Effector memory CD4-positive, alpha-beta T cell (primary cell): ENCODE data around the gene KIF3C.
"Not testable (repeated sequence)": the region's sequence is repeated elsewhere in the genome, so short reads cannot be mapped to it uniquely, and the experiment has no call there.

Experiments used
- DNase-seq, 3 donors: peaks; one replicate each; pipeline ENCODE4 v3.0.0-alpha.2; 2020
- H3K27ac ChIP-seq: 2 replicates; pipeline ENCODE4 v1.7.0; 2013; ENCODE audit warnings: mild to moderate bottlenecking, low read length, moderate library complexity; ENCODE audit not compliant: insufficient read depth, poor library complexity, severe bottlenecking
- H3K27me3 ChIP-seq: replicated peaks from 2 replicates; pipeline ENCODE4 v1.7.0; 2013; ENCODE audit warnings: mild to moderate bottlenecking, low read length; ENCODE audit not compliant: insufficient read depth, control insufficient read depth, poor library complexity, severe bottlenecking
- H3K36me3 ChIP-seq: 2 replicates; pipeline ENCODE4 v1.7.0; 2013; ENCODE audit warnings: mild to moderate bottlenecking, low read length, moderate library complexity; ENCODE audit not compliant: control insufficient read depth, insufficient read depth
- H3K4me1 ChIP-seq: 2 replicates; pipeline ENCODE4 v1.7.0; 2013; ENCODE audit warnings: low read length, mild to moderate bottlenecking; ENCODE audit not compliant: control insufficient read depth, insufficient read depth, poor library complexity, severe bottlenecking
- H3K4me3 ChIP-seq: 2 replicates; pipeline ENCODE4 v1.7.0; 2013; ENCODE audit warnings: low read length, low read depth, mild to moderate bottlenecking; ENCODE audit not compliant: insufficient read depth, poor library complexity, severe bottlenecking
- H3K9me3 ChIP-seq: 2 replicates; pipeline ENCODE4 v1.7.0; 2013; ENCODE audit warnings: mild to moderate bottlenecking, low read length, moderate library complexity; ENCODE audit not compliant: control insufficient read depth

Gene KIF3C

DNA sequence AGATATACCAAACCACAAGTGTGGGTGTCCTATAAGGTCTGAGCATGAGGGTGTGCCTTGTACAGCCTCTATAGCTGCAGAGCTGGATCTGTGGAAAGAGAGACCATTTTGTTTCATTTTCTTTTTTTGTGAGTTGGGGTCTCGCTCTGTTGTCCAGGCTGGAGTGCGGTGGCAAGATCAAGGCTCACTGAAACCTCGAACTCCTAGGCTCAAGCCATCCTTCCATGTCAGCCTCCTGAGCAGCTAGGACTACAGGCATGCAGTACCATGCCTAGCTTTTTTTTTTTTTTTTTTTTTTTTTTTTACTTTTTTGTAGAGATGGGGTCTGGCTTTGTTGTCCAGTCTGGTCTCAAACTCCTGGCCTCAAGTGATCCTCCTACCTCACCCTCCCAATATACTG, 10.7 kb downstream of the KIF3C start:
- Histone ChIP-seq H3K27ac (no peak overlapping the region), H3K36me3 (no peaks in the 10 kb centered on the region), H3K9me3 (no peaks in the 10 kb centered on the region), H3K4me1 (no peaks in the 10 kb centered on the region), H3K27me3 (no peaks in the 10 kb centered on the region), H3K4me3 (no peak overlapping the region)
- DNase-seq, result no peak

GRCh38 chr2:25966531-25967270, 15.6 kb downstream of the KIF3C start:
- DNase-seq, result no peak
- Histone ChIP-seq H3K4me3 (no peak overlapping the region), H3K36me3 (no peaks in the 10 kb centered on the region), H3K27me3 (no peaks in the 10 kb centered on the region), H3K9me3 (no peaks in the 10 kb centered on the region), H3K4me1 (no peaks in the 10 kb centered on the region), H3K27ac (no peak overlapping the region)

DNA sequence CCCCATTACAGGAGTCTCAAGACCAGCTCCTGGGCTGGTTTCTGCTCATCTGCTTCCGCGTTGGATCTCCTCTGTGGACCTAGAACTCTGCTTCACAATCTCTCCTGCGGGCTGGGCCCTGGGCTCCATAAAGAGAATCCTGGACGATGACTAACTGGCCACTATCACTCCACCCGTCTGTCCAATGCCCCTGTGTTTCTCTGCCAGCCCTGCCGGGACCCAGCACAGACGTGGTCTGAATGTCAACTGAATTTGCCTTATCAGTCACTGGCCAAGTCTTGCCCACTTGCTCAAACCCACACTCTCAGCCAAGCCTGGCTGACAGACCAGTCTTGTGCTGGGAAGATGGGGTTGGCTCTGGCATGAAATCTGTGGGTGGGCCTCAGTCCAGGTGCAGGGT, 17.4 kb downstream of the KIF3C start:
- no peak for DNase-seq
- H3K4me3 ChIP-seq, result no peak overlapping the region
- H3K36me3 ChIP-seq, result no peaks in the 10 kb centered on the region
- H3K27me3 ChIP-seq, result no peaks in the 10 kb centered on the region
- no peaks in the 10 kb centered on the region for H3K9me3 ChIP-seq
- H3K4me1 ChIP-seq, result no peaks in the 10 kb centered on the region
- H3K27ac ChIP-seq, result no peak overlapping the region

GRCh38 chr2:25960920-25961319, 21.4 kb downstream of the KIF3C start:
- no peak for DNase-seq
- H3K4me3 ChIP-seq, result no peak overlapping the region
- no peaks in the 10 kb centered on the region for H3K4me1 ChIP-seq
- no peaks in the 10 kb centered on the region for H3K36me3 ChIP-seq
- H3K9me3 ChIP-seq, result no peaks in the 10 kb centered on the region
- no peak overlapping the region for H3K27ac ChIP-seq
- no peaks in the 10 kb centered on the region for H3K27me3 ChIP-seq

DNA sequence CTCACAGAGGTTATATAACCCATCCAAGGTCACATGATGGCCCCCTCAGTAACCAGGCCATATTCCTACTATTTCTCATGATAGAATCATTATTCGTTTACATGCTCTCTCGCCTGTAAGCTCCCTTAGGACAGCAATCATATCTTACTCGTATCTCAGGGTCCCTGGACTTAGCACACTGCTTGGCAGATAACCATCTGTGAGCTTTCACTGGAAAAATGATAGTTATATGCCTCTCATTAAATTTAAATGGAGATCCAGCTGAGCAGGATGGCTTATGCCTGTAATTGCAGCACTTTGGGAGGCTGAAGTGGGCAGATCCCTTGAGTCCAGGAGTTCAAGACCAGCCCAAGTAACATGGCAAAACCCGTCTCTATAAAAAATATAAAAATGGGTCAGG, 21.9 kb downstream of the KIF3C start:
- H3K9me3 ChIP-seq, result no peaks in the 10 kb centered on the region
- H3K4me1 ChIP-seq, result no peaks in the 10 kb centered on the region
- DNase-seq, result no peak
- H3K36me3 ChIP-seq, result no peaks in the 10 kb centered on the region
- H3K27ac ChIP-seq, result no peak overlapping the region
- no peak overlapping the region for H3K4me3 ChIP-seq
- no peaks in the 10 kb centered on the region for H3K27me3 ChIP-seq

- not testable (repeated sequence) for DNase-seq, H3K4me3 ChIP-seq, H3K4me1 ChIP-seq, H3K27ac ChIP-seq, H3K36me3 ChIP-seq, H3K9me3 ChIP-seq, H3K27me3 ChIP-seq
Measured at GRCh38 chr2:25958611-25959010, 23.7 kb downstream of the KIF3C start.

GRCh38 chr2:25957743-25958142, 24.6 kb downstream of the KIF3C start:
- H3K27me3 ChIP-seq, result no peaks in the 10 kb centered on the region
- no peak overlapping the region for H3K4me3 ChIP-seq
- no peaks in the 10 kb centered on the region for H3K4me1 ChIP-seq
- H3K27ac ChIP-seq, result no peak overlapping the region
- H3K36me3 ChIP-seq, result no peaks in the 10 kb centered on the region
- DNase-seq, result no peak
- no peaks in the 10 kb centered on the region for H3K9me3 ChIP-seq

GRCh38 chr2:25955869-25956535, 26.3 kb downstream of the KIF3C start:
- no peaks in the 10 kb centered on the region for H3K36me3 ChIP-seq
- no peaks in the 10 kb centered on the region for H3K4me1 ChIP-seq
- no peak for DNase-seq
- H3K4me3 ChIP-seq, result no peak overlapping the region
- H3K27me3 ChIP-seq, result no peaks in the 10 kb centered on the region
- no peaks in the 10 kb centered on the region for H3K9me3 ChIP-seq
- no peak overlapping the region for H3K27ac ChIP-seq

GRCh38 chr2:25955036-25955435, 27.3 kb downstream of the KIF3C start:
- H3K4me1 ChIP-seq, result no peaks in the 10 kb centered on the region
- no peak overlapping the region for H3K27ac ChIP-seq
- no peaks in the 10 kb centered on the region for H3K27me3 ChIP-seq
- DNase-seq, result no peak
- no peaks in the 10 kb centered on the region for H3K9me3 ChIP-seq
- no peaks in the 10 kb centered on the region for H3K36me3 ChIP-seq
- no peak overlapping the region for H3K4me3 ChIP-seq

GRCh38 chr2:25954199-25954752, 28.0 kb downstream of the KIF3C start:
- Histone ChIP-seq H3K36me3 (no peaks in the 10 kb centered on the region), H3K4me3 (no peak overlapping the region), H3K27ac (no peak overlapping the region), H3K27me3 (no peaks in the 10 kb centered on the region), H3K9me3 (no peaks in the 10 kb centered on the region), H3K4me1 (no peaks in the 10 kb centered on the region)
- no peak for DNase-seq
